NCI-H187 (cell line): ENCODE data around the gene HOXD9.

Source experiments
- DNase-seq, 2 experiments: peaks; one replicate each; lab custom pipeline; 2025; lab: John Stamatoyannopoulos, UW

The HOXD9 gene

DNA sequence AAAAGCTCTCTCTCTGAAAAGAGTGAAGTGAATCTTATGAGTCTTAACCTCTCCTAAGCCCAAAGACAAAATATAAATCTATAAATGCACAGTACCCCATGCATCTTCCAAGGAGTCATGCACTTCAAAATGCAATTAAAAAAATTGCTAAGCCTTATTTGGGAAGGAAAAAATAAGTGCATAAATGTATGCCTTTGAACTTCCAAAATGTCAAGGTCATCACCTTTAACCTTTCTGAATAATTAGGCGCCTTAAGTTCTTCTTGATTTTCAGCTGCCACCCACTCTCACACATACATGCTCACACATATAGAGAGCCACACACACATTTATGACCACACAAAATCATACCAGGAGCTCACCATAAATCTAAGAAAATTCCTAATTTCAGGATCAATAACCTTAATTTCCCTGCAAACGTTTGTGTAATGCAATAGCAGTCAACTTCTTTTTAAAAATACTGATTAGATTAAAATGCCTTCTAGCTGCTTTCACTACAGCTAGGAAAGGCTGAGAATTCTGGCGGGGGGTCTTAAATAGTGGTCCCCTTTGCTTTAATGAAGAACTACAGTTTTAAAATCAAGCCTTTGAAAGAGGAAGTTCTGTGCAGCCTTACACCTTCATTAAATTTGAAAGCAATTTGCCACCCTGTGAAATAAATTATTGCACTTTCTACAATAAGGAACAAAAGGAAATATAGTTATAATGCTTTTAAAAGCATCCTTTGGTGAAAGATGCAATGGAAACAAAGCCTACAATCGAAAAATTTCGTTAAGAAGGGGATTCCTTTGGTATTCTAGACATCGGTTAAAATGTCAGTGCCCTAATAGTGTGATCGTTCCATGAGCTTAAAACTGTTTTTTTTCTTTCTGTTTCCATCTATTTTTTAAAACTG, 11.9 kb upstream of the HOXD9 start:
- no peak for DNase-seq

DNA sequence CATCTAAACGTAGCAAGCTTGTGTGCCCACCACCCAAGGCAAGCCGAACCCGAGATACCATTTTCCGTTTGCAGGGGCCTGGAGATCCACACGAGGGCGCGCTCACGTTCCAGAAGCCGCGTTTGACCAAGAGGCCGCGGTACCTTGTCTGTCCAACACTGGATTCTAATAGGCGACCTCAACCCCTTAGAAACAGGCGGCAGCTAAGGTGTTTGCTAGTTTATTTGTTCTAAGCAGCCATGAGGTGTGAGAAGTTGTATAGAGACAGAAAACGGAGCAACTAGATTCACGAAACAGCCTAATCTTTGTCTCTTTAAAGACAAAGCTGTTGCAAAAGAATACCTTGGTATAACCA, 11.2 kb upstream of the HOXD9 start:
- no peak for DNase-seq

DNA sequence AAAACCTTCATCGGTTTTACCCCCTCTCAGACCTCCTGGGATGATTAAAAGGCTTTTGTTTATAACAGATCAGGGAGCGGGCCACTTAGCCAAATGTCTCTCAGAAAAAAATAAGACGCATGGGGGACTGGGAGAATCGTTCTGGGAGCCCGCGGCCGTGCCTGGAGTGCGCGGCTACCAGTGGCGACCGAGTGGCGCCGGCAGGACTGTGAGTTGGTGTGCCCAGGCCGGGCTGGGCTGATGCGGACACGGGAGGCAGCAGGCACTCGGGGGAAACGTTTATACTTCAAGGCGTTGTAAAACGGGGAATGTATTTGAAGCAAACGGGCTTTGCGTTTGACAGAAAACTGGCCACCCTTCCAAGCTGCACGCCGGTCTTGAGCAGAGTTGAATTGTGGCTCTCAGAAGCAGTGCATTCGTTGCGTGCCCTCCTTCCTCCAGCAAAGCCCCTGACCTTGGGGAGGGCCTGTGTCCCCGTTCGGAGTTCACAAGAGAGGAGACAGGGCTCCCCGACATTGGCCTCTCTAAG, 10.6 kb upstream of the HOXD9 start:
- no peak for DNase-seq

DNA sequence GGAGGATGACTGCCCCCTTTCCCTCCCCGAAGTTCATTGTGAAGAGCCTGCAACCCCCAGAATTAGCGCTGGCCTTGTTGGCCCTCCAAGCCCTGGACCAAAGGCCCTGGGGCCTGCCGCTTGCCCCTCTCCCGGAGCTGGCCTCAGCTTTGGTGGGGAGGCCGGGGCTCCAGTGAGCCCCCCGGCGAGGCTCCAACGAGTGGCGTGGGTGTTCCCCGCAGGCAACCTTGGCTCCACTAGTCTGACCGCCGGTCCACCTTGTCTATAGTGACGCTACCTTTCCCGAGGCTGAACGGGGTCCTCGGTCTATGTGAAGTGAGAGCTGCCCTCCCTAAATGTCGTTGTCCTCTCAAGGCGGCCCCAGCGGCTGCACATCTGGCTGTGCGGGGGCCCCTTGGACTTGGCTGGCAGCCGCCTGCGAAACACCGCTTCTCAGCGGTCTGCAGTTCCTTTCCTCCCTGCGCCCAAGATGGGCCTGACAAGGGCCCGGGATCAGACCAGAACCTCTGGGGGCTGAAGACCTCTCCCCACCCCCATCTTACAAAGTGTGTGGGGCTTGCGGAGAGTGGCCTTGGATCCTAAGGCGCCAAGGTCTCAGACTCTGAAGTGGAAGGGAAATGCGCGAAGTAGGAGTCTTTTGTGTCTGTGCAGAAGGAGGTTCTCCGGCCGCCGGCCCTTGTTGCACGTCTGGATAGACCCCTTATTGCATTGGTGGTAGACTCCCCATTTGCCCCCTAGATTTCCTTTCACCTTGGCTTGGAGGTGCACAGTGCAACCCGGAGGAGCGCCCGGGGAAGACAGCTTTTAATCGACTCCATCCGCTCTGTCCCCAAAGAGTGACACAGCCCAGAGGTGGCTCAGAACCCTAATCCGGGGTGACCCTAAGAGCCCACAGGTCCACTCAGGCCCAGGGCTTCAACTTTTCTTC, 9.9 kb upstream of the HOXD9 start:
- DNase-seq: no peak

DNA sequence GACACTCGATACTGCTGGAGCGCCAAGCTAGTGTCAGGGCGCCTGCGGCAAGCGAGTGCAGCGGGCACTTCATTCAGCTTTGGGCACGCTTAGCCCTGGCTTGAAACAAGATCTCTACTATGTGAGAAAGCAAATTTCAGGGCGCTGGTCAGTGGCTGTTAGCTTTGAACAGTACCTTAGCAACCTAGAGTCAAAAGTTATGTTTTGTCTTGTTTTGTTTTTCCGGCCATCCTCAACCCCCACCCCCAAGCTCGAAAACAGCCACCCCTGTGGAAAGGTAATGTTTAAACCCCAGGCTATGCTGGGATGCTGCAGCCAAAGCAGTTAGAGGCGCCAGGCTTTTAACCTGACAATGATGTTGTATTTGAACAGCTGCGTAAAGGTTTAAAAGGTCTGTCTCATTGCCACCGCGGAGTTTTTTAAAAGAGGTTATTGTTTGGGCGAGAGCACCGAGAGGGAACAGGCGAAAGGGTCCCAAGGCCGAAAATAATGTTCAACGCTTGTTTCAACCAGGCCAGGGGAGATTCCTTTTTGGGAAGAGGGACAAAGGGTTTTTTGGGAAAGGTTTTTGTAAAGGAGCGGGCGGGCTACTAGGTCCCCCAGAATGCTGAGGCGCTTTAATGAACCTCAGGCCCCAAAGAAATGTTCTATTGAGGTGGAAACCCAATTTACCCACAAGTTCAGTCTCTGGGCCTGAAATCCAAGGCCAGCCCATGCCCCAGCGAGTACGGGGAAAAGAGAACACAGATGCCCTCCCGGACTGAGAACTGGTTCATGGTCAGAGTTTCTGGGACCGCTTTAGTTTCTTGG, 8.2 kb upstream of the HOXD9 start:
- no peak for DNase-seq

DNA sequence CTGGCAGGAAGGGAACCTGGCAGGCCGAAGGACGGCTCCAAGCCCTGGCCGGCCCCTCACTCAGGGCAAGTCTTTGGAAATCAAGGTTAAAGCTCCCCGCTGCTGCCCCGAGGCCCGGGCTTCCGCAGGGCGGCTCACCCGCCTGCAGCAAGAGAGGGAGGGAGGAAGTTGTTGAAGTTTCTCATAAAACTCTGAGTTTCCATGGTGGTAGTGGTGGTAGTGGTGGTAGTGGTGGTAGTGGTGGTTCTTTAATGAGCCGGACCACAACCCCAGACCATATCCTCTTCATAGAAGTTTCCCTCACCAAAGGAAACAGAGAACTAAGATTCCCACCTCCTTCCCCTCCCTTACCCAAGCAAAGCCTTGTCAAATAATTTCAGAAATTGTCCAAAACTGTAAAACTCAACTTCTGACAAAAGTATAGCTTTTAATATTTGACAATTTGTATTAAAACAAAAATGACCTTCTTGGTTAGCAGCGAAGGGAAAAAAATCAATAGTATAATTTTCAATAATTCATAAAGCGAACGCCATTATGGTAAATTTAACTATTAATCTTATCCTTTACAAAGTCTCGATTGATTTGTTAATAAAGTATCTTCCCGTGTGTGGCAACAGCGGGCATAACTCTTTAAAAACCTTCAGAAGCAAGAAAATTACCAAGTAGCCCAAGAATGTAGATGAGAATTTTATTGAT, 7.4 kb upstream of the HOXD9 start:
- no peak for DNase-seq

DNA sequence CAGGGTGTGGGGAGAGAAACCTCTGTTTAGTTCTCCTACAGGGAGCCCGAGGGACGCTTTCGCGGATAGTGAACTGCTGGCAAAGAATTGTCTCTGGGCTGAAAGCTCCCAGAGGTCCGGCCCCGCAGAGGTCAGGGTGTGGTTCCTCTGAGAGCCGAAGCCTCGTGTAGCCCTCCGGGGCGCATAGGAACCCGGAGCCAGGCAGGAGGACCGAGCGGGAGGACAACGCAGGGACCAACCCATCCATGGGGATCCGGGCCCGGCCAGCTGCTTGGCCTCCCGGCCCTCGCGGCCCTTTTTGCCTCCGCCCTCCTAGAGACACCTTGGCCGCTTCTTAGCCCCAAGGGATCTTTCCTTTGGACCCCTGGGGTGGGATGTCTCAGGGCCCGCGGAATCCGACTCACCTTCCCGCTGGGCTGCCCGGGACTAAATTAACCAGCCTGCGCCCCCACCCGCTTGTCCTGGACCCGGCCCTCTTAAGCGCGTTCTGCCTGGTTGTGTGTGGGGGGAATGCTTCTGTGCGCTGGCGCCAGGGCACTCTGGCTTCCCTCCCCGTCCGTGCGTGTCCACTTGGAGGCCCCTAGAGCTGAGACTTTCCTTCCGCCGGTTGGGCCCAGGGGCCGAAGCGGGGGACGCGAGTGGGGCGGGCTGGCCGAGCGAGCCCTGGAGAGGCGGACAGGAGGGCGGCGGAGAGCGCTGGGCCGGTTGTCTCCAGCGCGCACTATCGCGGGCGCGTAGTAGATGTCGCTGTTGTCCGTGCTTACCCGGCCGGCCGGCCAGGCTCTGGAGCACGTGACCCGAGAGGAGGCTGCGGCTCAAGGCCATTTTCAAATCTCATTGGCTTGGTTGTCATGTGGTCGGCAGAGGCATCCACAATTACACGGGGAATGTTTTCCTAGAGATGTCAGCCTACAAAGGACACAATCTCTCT, 6.4 kb upstream of the HOXD9 start, which contains the start of gene HOXD10:
Gene HOXD10 (plus strand): TSS at position 896 of the 931 bp plus-strand sequence. CDS start 56 bp downstream, outside the sequence.
- DNase-seq: no peak

DNA sequence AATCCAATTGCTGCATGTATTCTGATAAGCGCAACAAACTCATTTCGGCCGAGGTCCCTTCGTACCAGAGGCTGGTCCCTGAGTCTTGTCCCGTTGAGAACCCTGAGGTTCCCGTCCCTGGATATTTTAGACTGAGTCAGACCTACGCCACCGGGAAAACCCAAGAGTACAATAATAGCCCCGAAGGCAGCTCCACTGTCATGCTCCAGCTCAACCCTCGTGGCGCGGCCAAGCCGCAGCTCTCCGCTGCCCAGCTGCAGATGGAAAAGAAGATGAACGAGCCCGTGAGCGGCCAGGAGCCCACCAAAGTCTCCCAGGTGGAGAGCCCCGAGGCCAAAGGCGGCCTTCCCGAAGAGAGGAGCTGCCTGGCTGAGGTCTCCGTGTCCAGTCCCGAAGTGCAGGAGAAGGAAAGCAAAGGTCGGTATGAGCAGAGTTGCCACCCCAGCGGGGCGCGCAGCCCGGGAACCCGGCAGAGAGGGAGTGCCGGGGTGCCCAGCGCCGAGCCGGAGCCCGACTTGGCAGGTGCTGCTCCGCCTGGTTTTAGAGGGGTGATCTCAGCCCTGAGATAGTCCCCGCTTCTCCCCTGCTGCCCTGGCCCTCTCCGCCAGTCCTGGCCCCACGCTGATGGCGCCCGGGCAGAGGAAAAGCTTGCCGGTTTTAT, 5.2 kb upstream of the HOXD9 start:
- no peak for DNase-seq

DNA sequence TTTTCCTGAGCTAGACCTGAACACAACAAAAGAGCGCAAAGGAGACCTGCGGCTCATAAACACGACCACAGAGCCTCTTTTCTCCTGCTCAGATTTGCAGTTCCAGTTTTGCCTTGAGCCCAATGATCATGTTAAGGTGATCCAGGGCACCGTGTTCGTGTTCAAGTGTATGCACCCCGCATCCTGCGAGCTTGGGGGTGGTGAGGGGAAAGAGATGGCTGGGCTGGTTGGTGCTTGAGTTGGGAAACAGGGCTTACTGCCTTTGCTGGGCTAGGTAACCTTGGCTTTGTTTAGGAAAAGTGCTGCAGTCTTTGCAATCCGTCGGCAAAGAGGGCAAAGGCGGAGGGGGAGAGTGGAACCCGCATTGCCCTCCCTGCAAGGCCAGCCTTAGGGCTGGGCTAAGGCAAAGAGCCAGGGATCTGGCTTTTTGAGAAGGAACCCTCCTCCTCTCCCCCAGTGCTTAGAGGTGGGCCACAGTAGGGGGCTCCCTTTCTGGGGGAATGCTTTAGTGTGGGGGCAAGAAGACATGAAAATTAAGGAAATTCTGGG, 4.6 kb upstream of the HOXD9 start:
- no peak for DNase-seq

DNA sequence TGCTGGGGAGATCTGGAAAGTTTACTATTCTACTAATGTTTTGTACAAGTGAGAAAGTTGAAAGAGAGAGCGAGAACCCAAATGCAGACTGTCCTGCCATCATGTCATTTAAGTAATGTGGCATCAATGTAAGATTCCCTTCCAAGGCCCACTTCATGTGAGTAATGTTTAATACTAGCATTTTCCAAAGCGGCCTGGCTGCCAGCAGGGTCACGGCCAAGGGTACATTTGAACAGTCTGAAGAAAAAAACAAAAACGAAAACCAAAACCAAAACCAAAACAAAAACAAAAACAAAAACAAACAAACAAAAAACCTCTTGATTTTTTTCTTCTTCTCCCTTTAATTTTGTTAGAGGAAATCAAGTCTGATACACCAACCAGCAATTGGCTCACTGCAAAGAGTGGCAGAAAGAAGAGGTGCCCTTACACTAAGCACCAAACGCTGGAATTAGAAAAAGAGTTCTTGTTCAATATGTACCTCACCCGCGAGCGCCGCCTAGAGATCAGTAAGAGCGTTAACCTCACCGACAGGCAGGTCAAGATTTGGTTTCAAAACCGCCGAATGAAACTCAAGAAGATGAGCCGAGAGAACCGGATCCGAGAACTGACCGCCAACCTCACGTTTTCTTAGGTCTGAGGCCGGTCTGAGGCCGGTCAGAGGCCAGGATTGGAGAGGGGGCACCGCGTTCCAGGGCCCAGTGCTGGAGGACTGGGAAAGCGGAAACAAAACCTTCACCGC, 3.7 kb upstream of the HOXD9 start:
- peak in 1 of 2 experiments; percentile 23 for DNase-seq

DNA sequence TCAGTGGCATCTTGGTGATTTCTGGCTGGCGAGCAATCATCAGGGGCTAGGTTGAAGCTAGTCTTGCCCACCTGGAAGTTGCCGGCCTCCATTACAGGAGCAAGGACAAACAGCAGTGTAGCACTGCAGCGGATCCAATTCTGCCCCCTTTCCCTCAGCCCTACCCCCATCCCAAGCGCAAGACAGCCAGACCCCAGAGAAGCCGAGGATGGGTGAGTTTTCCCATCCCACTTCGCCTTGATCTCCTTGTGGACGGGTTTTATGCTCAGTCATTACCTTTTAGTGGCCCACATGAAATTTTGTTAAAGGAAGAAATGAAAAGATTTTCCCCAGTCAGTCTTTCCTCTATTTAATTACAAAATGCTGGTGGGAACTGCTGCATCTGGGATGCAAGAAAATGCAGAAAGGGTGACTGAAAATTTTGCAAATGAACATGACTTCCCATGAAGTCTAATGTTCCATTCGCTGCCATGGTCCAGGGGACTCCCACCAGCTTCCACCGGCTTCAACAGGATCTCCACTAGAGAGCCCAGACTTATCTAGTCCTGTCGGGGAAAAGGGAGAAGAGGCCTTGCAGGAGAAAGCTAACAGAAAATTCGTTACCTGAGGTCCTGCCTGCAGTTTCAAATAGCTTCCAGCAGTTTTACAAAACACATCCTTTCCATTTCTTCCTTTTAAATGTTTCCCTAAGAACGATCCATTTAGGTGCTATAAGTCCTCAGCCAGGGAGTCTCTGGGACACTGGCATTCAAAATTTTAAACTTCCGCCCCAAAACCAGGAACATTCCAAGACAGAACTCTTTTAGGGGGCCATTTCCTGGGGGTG, 1.9 kb upstream of the HOXD9 start:
- DNase-seq: no peak

DNA sequence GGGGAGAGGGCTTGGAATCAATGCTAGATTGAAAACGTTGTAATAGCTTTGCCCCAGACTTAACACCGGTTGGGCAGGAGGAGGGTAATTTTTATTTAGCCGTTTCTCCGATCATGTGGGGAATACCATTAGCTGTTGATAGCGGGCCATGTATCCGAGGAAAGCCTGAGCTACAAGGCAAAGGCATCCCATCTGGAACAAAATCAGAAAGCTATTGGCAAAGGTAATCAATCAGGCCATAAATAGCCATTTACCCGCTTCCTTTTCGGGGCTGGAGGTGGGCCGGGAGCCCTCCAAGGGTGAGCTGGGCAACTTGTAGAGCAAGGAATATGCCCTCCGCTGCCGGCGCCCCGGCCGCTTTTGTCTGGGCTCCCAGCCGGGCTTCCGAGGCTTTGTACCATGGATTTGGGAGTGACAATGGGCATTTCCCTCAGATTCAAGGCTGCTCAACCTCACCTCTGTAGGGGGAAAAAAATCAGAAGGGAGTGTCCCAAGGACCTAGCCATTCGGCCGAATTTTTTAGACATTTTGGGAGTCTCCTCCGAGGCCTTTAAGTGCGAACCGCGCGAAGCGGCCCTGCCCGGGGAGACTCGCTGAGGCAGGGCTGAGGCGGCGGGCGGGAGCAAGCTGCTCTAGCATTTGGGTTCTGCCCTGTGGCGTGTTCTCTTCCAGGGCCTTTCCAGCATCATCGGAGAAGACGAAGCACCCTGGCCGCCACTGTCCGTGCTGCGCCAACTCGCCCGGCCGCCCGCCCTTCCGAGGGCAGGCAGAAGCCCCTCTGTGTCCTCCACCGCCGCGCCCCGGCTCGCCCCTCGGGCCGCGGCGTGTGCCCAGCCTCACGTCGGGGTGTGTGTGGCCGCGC, 1.1 kb upstream of the HOXD9 start:
- DNase-seq: no peak

DNA sequence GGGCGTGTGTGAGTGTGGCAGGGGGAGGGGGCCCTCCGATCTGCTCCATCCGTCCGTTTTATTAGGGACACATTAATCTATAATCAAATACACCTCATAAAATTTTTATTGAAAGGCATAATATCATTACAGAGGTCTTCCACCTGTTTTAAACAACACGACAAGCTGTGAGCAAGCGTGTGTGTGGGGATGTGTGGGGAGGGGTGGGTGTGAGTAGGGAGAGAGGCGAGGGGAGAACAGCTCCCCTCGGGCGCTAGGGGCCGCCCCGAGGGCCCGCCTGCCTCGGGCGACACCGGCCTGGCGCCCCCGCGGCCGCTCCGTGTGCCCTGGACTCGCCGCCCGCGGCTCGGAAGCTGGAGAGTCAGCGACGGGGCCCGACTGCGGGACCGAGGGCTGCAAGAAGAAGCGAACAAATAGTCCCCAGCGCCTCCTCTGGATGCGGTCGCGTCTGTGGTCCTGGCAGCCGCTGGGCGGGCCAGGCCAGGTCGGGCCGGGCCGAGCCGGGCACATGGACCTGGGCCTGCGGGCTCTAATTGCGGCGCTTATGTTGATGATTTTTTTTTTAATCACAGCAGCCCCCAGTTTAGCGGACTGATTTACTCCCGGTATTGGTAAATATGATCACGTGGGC, 352 bp upstream of the HOXD9 start:
- DNase-seq: no peak

DNA sequence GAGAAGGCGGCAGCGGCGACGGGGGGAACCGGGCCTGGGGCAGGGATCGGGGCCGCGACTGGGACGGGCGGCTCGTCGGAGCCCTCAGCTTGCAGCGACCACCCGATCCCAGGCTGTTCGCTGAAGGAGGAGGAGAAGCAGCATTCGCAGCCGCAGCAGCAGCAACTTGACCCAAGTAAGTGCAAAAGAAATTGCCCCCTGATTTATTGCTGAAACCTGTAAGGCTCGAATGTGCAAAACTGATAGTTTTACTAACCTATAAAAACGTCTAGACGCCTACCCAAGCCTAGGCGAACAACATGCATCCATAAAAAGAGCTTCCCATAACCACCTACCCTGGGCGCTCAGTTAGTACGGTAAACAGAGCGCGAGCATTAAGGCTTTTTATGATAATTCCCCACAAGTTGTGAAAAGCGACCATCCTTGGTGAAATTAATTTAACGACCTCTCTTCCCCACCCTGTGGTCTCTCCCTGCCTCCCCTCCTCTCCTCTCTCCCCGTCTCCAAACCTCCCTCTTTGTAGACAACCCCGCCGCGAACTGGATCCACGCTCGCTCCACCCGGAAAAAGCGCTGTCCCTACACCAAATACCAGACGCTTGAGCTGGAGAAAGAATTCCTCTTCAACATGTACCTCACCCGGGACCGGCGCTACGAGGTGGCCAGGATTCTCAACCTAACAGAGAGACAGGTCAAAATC, 1.0 kb downstream of the HOXD9 start:
- no peak for DNase-seq
